Hindlimb muscle (tissue), 1 donor: Measurements from ENCODE around the gene PRRG1. TPM values are rescaled to one million over a fixed set of nuclear protein-coding genes. Genes with fewer than 3 reads are reported as not detected.
"Not testable (repeated sequence)": the region's sequence is repeated elsewhere in the genome, so short reads cannot be mapped to it uniquely, and the experiment has no call there.

Experiments
- DNase-seq: peaks from one replicate; pipeline ENCODE4 v3.0.0-alpha.2; 2013
- polyA plus RNA-seq: library from polyadenylated mRNA; unstranded; fragments of 120-200 nt; gene quantifications from one replicate; pipeline ENCODE4 v1.2.1, GENCODE V29; 2013; ENCODE audit not compliant: insufficient read length

The PRRG1 gene
- polyA plus RNA-seq, 1 donor: 15.3 TPM

- DNase-seq: no peak
Measured at GRCh38 chrX:37378830-37379229, 29.7 kb downstream of the PRRG1 start.

- no peak for DNase-seq
Measured at GRCh38 chrX:37380256-37380655, 31.1 kb downstream of the PRRG1 start.

GRCh38 chrX:37380924-37381323 is 31.8 kb downstream of the PRRG1 start:
- DNase-seq: no peak

- DNase-seq: no peak
Measured at GRCh38 chrX:37383313-37383712, 34.1 kb downstream of the PRRG1 start.

- no peak for DNase-seq
Measured at GRCh38 chrX:37388413-37388812, 39.2 kb downstream of the PRRG1 start.

GRCh38 chrX:37405956-37406355 is 56.8 kb downstream of the PRRG1 start:
- DNase-seq: no peak

GRCh38 chrX:37407736-37408135 is 58.6 kb downstream of the PRRG1 start:
- no peak for DNase-seq

GRCh38 chrX:37409278-37409677 is 60.1 kb downstream of the PRRG1 start:
- no peak for DNase-seq

GRCh38 chrX:37420185-37420584 is 71.0 kb downstream of the PRRG1 start:
- DNase-seq: no peak

- no peak for DNase-seq
Measured at GRCh38 chrX:37420756-37421155, 71.6 kb downstream of the PRRG1 start.

GRCh38 chrX:37424000-37424429 is 74.9 kb downstream of the PRRG1 start:
- no peak for DNase-seq

- DNase-seq: no peak
Measured at GRCh38 chrX:37425370-37425769, 76.2 kb downstream of the PRRG1 start.

- not testable (repeated sequence) for DNase-seq
Measured at GRCh38 chrX:37428962-37429361, 79.8 kb downstream of the PRRG1 start.

GRCh38 chrX:37434362-37434761 is 85.2 kb downstream of the PRRG1 start:
- DNase-seq: no peak

GRCh38 chrX:37437160-37437559 is 88.0 kb downstream of the PRRG1 start:
- no peak for DNase-seq

- no peak for DNase-seq
Measured at GRCh38 chrX:37441377-37441776, 92.2 kb downstream of the PRRG1 start.

- no peak for DNase-seq
Measured at GRCh38 chrX:37445182-37445581, 96.0 kb downstream of the PRRG1 start.

- no peak for DNase-seq
Measured at GRCh38 chrX:37453821-37454220, 104.7 kb downstream of the PRRG1 start.

- no peak for DNase-seq
Measured at GRCh38 chrX:37454537-37455285, 105.5 kb downstream of the PRRG1 start.

GRCh38 chrX:37455381-37455780 is 106.2 kb downstream of the PRRG1 start:
- DNase-seq: no peak

GRCh38 chrX:37460285-37460684 is 111.1 kb downstream of the PRRG1 start:
- DNase-seq: not testable (repeated sequence)

- DNase-seq: no peak
Measured at GRCh38 chrX:37462346-37462745, 113.2 kb downstream of the PRRG1 start.

- no peak for DNase-seq
Measured at GRCh38 chrX:37468124-37468739, 119.1 kb downstream of the PRRG1 start.

GRCh38 chrX:37470711-37471110 is 121.5 kb downstream of the PRRG1 start:
- DNase-seq: no peak
